ENCODE data around the gene ST3GAL3. TPM values are rescaled to one million over a fixed set of nuclear protein-coding genes. Genes with fewer than 3 reads are reported as not detected.

The ST3GAL3 gene
- polyA plus RNA-seq, 1 of the 3 experiments (the other 2 are of a cell fraction) = 20.6 TPM

DNA sequence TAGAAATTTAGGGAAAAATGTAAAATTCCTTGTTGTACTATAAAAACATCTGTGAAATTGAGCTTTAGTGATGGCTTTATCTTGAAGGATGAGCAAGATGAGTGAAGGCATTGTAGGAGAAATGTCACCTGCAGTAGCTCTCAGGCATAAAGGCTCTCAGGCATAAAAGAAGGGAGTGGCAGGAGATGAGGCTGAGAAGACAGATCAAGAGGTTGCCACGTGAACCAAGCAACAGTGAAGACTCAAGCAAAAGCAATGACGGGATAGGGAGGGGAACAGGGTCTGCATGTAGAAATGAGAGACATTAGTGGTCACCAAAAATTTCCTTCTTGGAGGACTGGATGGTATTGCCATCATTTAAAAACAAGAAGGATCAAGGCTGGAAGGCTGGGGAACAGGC, 98.8 kb downstream of the ST3GAL3 start:
- no peak for TF ChIP-seq TCF12 (IDR thresholded peaks at IDR 0.05)
- H3K4me3 ChIP-seq (ENCODE audit: low read depth in 2 of 2, low read length in 1 of 2) = no peak overlapping the region
- CTCF ChIA-PET = no interaction called here

DNA sequence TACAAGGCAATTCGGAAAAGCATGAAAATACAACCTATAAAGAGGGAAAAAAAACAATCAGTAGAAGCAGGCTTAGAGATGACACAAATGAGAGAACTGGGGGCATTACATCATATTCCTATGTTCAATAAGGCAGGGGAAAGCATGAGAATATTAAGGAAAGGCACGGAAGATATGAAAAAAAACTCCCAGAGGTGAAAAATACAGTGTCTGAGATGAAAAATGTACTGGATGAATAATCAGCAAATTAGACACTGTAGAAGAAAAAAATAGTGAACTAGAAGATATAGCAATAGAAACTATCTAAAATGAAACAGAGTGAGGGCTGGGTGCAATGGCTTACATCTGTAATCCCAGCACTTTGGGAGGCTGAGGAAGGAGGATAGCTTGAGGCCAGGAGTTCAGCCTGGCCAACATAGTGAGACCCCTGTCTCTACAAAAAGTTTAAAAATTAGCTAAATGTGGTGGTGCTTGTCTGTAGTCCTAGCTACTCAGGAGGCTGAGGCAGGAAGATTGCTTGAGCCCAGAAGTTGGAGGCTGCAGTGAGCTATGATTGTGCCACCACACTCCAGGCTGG, 101.8 kb downstream of the ST3GAL3 start:
- DNase-seq = no peak
- Histone ChIP-seq H3K79me2 (ENCODE audit: insufficient read depth) (no peaks in the 10 kb centered on the region; the same call in 1 of the 2 replicates), H3K4me3 (ENCODE audit: low read depth in 2 of 2, low read length in 1 of 2) (no peak overlapping the region), H3K9ac (no peak overlapping the region), H3K36me3 (replicated peaks in 1 of 2; ENCODE audit: control insufficient read depth in 1 of 2, insufficient read depth in 2 of 2, low read length in 1 of 2) (peaks cover 0 to 18% of the 10 kb centered on the region in 2 experiments), H3K9me3 (peaks cover 7% of the 10 kb centered on the region; the same call in 1 of the 2 replicates), H2AFZ (ENCODE audit: low read depth) (no peak overlapping the region), H4K20me1 (ENCODE audit: insufficient read depth) (no peaks in the 10 kb centered on the region), H3K27ac (ENCODE audit: low read depth in 2 of 2, low read length in 1 of 2) (no peak overlapping the region), H3K27me3 (ENCODE audit: insufficient read depth) (no peaks in the 10 kb centered on the region), H3K4me2 (no peak overlapping the region), H3F3A (replicated peaks; ENCODE audit: insufficient read depth) (no peaks in the 10 kb centered on the region), H3K4me1 (ENCODE audit: control insufficient read depth in 1 of 2, insufficient read depth in 2 of 2, low read depth in 1 of 2, low read length in 1 of 2) (no peaks in the 10 kb centered on the region), H3K9me2 (no peaks in the 10 kb centered on the region)
- CTCF ChIA-PET = no interaction called here
- 96% methylated on average over 2 of the region's 2 CpGs for WGBS (ENCODE audit: low lambda C conversion rate)
- POLR2A ChIA-PET = no interaction called here
- TF ChIP-seq, protein P1, sequence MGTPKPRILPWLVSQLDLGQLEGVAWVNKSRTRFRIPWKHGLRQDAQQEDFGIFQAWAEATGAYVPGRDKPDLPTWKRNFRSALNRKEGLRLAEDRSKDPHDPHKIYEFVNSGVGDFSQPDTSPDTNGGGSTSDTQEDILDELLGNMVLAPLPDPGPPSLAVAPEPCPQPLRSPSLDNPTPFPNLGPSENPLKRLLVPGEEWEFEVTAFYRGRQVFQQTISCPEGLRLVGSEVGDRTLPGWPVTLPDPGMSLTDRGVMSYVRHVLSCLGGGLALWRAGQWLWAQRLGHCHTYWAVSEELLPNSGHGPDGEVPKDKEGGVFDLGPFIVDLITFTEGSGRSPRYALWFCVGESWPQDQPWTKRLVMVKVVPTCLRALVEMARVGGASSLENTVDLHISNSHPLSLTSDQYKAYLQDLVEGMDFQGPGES (IDR thresholded peaks at IDR 0.05; ENCODE audit: low read depth, low read length) = no peak
- no peak for TF ChIP-seq GABPA (IDR thresholded peaks at IDR 0.05; ENCODE audit: low read depth)
- no peak for TF ChIP-seq POLR2AphosphoS5 (IDR thresholded peaks at IDR 0.05; ENCODE audit: low read depth, low read length)
- TF ChIP-seq NRF1 (IDR thresholded peaks at IDR 0.05; ENCODE audit: low read depth, low read length) = no peak
- TF ChIP-seq, protein P2, sequence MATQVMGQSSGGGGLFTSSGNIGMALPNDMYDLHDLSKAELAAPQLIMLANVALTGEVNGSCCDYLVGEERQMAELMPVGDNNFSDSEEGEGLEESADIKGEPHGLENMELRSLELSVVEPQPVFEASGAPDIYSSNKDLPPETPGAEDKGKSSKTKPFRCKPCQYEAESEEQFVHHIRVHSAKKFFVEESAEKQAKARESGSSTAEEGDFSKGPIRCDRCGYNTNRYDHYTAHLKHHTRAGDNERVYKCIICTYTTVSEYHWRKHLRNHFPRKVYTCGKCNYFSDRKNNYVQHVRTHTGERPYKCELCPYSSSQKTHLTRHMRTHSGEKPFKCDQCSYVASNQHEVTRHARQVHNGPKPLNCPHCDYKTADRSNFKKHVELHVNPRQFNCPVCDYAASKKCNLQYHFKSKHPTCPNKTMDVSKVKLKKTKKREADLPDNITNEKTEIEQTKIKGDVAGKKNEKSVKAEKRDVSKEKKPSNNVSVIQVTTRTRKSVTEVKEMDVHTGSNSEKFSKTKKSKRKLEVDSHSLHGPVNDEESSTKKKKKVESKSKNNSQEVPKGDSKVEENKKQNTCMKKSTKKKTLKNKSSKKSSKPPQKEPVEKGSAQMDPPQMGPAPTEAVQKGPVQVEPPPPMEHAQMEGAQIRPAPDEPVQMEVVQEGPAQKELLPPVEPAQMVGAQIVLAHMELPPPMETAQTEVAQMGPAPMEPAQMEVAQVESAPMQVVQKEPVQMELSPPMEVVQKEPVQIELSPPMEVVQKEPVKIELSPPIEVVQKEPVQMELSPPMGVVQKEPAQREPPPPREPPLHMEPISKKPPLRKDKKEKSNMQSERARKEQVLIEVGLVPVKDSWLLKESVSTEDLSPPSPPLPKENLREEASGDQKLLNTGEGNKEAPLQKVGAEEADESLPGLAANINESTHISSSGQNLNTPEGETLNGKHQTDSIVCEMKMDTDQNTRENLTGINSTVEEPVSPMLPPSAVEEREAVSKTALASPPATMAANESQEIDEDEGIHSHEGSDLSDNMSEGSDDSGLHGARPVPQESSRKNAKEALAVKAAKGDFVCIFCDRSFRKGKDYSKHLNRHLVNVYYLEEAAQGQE (IDR thresholded peaks at IDR 0.05; ENCODE audit: low read depth, low read length) = no peak
- TF ChIP-seq JUND (IDR thresholded peaks at IDR 0.05) = no peak
- TF ChIP-seq, protein P3, sequence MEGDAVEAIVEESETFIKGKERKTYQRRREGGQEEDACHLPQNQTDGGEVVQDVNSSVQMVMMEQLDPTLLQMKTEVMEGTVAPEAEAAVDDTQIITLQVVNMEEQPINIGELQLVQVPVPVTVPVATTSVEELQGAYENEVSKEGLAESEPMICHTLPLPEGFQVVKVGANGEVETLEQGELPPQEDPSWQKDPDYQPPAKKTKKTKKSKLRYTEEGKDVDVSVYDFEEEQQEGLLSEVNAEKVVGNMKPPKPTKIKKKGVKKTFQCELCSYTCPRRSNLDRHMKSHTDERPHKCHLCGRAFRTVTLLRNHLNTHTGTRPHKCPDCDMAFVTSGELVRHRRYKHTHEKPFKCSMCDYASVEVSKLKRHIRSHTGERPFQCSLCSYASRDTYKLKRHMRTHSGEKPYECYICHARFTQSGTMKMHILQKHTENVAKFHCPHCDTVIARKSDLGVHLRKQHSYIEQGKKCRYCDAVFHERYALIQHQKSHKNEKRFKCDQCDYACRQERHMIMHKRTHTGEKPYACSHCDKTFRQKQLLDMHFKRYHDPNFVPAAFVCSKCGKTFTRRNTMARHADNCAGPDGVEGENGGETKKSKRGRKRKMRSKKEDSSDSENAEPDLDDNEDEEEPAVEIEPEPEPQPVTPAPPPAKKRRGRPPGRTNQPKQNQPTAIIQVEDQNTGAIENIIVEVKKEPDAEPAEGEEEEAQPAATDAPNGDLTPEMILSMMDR (IDR thresholded peaks at IDR 0.05) = no peak
- TF ChIP-seq MXI1 (IDR thresholded peaks at IDR 0.05; ENCODE audit: low read depth, low read length) = no peak
- TF ChIP-seq GATA2 (CRISPR knock-in tag; IDR thresholded peaks at IDR 0.05) = no peak
- TF ChIP-seq FOSL2 (IDR thresholded peaks at IDR 0.05; ENCODE audit: borderline replicate concordance, low read depth) = no peak
- no peak for TF ChIP-seq YY1 (IDR thresholded peaks at IDR 0.05; ENCODE audit: low read depth)
- no peak for TF ChIP-seq FOXJ3 (CRISPR knock-in tag; IDR thresholded peaks at IDR 0.05)
- TF ChIP-seq SIN3A (IDR thresholded peaks at IDR 0.05; ENCODE audit: borderline replicate concordance, low read depth, low read length) = no peak
- no peak for TF ChIP-seq ELF1 (IDR thresholded peaks at IDR 0.05)
- no peak for TF ChIP-seq NFIC (IDR thresholded peaks at IDR 0.05; ENCODE audit: borderline replicate concordance)
- no peak for TF ChIP-seq TAF1 (IDR thresholded peaks at IDR 0.05; ENCODE audit: borderline replicate concordance, low read depth, low read length)
- no peak for TF ChIP-seq CHD2 (IDR thresholded peaks at IDR 0.05; ENCODE audit: low read length, partially characterized antibody)
- TF ChIP-seq TCF12 (IDR thresholded peaks at IDR 0.05) = no peak

More for the DNA sequence above, 98.8 kb downstream of the ST3GAL3 start:
- H3K36me3 ChIP-seq (replicated peaks in 1 of 2; ENCODE audit: control insufficient read depth in 1 of 2, insufficient read depth in 2 of 2, low read length in 1 of 2) = peaks cover 0 to 20% of the 10 kb centered on the region in 2 experiments
- no peak overlapping the region for H3K27ac ChIP-seq (ENCODE audit: low read depth in 2 of 2, low read length in 1 of 2)
- peaks cover 7% of the 10 kb centered on the region; the same call in 1 of the 2 replicates for H3K9me3 ChIP-seq
- POLR2A ChIA-PET = no interaction called here
- no peaks in the 10 kb centered on the region for H3K27me3 ChIP-seq (ENCODE audit: insufficient read depth)
- no peaks in the 10 kb centered on the region for H3K9me2 ChIP-seq
- no peaks in the 10 kb centered on the region for H3K4me1 ChIP-seq (ENCODE audit: control insufficient read depth in 1 of 2, insufficient read depth in 2 of 2, low read depth in 1 of 2, low read length in 1 of 2)
- no peaks in the 10 kb centered on the region for H4K20me1 ChIP-seq (ENCODE audit: insufficient read depth)
- H3K9ac ChIP-seq = no peak overlapping the region
- H3K79me2 ChIP-seq (ENCODE audit: insufficient read depth) = no peaks in the 10 kb centered on the region
- H3F3A ChIP-seq (replicated peaks; ENCODE audit: insufficient read depth) = no peaks in the 10 kb centered on the region
- no peak overlapping the region for H3K4me2 ChIP-seq
- no peak overlapping the region for H2AFZ ChIP-seq (ENCODE audit: low read depth)
- WGBS (ENCODE audit: low lambda C conversion rate) = 100% methylated on average over 2 of the region's 2 CpGs
- no peak for DNase-seq

Data from SK-N-SH (cell line).